Measurements from ENCODE around the gene ZBTB48.

The ZBTB48 gene

DNA sequence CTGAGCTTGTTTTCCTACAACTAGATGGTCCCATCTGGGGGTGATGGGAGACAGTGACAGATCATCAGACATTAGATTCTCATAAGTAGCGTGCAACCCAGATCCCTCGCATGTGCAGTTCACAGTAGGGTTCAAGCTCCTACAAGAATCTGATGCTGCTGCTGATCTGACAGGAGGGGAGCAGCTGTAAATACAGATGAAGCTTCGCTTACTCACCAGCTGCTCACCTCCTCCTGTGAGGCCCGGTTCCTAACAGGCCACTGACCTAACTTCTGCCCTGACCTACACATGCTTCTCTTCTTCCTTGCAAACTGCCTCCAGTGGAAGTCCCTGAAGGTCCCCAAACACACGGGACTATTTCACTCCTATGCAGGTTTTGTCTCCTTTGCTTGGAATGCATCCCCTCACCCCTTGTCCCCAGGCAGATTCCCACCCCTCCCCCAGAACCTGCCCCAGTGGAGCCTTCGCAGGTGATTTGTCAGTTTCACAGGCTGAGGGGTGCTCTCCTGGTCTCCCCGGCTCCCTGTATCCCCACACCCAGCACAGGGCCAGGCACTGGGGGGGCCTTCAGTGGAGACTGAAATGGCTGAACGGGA is 5.7 kb upstream of the ZBTB48 start:
- DNase-seq (ENCODE audit: low read depth): no peak

DNA sequence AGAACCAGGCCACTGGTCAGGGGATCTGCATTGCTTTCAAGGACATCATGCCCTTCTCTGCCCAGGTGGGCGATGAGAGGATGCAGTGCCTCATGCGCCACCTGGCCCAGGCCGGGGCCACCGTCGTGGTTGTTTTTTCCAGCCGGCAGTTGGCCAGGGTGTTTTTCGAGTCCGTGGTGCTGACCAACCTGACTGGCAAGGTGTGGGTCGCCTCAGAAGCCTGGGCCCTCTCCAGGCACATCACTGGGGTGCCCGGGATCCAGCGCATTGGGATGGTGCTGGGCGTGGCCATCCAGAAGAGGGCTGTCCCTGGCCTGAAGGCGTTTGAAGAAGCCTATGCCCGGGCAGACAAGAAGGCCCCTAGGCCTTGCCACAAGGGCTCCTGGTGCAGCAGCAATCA is 5.0 kb upstream of the ZBTB48 start:
- DNase-seq (ENCODE audit: low read depth): no peak

DNA sequence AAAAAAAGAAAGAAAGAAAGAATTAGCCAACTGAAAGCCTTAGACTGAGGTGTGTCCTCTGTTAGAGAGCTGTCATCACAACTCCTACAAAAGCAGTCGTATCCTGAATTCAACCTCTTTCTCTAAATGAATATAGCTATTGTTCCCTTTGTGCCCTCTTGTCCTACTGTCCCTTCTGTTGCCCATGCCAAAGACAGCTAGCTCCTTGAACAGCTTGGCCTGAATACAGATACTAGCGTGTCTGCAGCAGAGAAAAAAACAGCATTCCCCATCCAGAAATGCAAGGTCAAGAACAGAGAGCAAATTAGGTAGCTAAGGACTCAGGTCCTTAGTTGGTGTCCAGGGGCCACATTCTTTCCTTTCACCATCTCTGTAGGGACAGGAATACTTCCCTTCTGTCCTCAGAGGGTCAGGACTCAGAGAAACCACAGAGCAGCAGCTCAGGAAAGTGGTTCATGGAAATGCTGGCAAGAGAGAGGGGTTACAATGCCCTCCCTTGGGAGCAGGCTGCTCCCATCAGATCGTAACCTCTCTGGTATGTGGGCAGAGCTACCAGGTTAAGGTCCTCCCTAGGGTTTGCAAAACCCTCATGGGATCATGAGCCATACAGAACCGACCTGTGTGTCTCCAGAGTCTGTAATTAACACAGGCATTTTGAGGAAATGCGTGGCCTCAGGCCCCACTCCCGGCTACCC is 1.8 kb upstream of the ZBTB48 start:
- DNase-seq (ENCODE audit: low read depth): no peak

DNA sequence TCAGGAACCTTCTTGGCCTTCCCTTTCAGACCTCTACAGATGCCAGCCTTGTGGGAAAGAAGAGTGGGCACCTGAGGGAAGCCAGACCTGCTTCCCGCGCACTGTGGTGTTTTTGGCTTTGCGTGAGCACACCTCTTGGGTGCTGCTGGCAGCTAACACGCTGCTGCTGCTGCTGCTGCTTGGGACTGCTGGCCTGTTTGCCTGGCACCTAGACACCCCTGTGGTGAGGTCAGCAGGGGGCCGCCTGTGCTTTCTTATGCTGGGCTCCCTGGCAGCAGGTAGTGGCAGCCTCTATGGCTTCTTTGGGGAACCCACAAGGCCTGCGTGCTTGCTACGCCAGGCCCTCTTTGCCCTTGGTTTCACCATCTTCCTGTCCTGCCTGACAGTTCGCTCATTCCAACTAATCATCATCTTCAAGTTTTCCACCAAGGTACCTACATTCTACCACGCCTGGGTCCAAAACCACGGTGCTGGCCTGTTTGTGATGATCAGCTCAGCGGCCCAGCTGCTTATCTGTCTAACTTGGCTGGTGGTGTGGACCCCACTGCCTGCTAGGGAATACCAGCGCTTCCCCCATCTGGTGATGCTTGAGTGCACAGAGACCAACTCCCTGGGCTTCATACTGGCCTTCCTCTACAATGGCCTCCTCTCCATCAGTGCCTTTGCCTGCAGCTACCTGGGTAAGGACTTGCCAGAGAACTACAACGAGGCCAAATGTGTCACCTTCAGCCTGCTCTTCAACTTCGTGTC is 995 bp upstream of the ZBTB48 start:
- DNase-seq (ENCODE audit: low read depth): no peak

DNA sequence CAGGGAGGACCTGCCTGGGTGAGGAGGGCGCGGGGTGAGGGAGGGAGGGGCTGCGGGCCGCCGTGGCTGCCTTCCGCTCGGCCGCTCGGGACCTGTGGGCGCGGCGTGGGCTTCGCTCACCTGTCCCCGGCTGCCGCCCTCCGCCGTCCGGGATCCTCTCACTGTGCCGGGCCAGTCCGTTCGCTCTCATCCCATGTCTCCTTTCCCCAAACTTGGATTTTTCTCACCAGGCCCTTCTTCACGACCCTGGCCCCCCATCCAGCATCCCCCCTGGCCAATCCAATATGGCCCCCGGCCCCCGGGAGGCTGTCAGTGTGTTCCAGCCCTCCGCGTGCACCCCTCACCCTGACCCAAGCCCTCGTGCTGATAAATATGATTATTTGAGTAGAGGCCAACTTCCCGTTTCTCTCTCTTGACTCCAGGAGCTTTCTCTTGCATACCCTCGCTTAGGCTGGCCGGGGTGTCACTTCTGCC is 362 bp downstream of the ZBTB48 start:
- DNase-seq (ENCODE audit: low read depth): no peak

DNA sequence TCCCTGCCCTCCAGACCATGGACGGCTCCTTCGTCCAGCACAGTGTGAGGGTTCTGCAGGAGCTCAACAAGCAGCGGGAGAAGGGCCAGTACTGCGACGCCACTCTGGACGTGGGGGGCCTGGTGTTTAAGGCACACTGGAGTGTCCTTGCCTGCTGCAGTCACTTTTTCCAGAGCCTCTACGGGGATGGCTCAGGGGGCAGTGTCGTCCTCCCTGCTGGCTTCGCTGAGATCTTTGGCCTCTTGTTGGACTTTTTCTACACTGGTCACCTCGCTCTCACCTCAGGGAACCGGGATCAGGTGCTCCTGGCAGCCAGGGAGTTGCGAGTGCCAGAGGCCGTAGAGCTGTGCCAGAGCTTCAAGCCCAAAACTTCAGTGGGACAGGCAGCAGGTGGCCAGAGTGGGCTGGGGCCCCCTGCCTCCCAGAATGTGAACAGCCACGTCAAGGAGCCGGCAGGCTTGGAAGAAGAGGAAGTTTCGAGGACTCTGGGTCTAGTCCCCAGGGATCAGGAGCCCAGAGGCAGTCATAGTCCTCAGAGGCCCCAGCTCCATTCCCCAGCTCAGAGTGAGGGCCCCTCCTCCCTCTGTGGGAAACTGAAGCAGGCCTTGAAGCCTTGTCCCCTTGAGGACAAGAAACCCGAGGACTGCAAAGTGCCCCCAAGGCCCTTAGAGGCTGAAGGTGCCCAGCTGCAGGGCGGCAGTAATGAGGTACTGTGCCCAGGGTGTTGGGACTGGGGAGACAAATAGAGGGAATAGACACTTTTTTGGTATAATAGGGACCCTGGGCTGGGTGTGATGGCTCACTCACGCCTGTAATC is 1.0 kb downstream of the ZBTB48 start:
- no peak for DNase-seq (ENCODE audit: low read depth)

DNA sequence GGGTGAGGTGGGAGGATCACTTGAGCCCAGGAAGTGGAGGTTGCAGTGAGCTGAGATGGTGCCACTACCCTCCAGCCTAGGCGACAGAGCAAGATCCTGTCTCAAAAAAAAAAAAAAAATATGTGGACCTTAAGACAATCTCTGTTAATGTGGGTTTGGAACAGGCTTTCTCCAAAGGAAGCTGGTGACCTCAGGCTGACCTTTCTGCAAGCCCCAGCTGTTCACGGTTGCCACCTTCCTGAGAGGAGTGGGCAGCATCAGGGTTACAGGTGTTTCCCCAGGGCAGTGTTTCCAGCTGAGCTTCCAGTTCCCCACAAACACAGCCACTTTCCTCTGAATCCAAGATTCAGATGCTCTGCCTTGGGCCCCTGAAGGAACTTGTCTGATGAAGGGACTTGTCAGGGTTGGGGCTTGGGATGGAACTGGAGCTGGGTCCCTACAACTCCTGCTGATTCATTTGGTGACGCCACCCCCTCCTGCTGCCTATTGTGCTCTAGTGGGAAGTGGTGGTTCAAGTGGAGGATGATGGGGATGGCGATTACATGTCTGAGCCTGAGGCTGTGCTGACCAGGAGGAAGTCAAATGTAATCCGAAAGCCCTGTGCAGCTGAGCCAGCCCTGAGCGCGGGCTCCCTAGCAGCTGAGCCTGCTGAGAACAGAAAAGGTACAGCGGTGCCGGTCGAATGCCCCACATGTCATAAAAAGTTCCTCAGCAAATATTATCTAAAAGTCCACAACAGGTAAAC is 1.9 kb downstream of the ZBTB48 start:
- no peak for DNase-seq (ENCODE audit: low read depth)

DNA sequence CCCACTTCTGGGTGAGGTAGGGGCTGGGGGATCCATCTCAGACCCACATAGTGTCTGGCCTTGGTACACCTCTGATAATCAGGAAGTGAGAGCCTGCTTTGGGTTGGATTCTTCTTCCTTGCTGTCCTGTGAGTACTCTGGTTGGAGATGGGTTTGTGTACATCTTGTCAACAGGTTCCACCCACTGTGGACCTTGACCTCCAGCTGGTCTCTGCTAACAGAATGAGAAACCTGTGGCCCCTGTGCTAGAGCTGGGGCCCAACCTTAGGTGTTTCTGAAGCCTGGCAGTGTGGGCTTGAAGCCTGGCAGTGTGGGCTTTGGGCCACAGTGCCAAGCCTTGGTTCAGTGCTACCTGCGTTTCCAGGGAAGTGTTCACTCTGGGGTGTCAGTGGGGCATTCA is 2.6 kb downstream of the ZBTB48 start:
- DNase-seq (ENCODE audit: low read depth): no peak

DNA sequence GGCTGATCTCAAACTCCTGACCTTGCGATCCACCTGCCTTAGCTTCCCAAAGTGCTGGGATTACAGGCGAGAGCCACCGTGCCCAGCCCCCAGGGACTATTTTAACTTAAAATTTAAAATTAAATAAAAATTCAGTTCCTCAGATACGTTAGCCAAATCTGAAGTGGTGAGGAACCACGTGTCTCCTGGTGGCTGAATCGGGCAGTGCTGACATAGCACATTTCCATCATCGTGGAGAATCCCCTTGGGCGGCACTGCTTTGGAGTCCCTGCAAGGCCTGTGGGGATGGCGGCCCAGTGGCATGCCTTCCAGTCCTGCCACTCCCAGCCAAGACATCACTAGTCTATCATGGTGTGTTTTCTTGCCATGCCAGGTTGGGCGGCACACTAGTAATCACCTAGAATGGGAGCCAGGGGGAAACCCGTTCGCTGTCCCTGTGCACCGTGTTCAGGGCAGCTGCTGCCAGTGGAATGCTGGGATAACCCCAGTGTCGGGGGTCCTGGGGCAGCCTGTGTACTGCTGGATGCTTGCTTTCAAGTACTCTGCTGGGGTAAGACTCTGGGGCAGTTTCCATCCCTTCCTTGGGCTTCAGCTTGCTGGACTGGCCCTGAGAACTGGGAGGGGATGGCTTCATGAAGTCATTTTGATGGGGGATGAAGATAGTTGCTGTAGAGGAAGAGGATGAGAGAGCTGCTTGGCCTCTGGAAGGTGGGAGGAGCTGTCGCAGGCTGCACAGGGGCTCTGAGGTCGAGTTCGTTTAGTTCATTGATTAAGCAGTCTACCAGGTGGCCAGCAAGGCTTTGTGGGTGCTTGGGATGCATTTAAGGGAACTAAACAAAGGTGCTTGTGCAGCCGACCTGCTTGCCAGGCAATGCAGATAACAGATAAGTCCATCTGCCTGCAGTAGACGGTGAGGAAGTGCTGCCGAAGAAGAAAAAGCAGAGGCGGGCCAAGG is 4.6 kb downstream of the ZBTB48 start:
- DNase-seq (ENCODE audit: low read depth): no peak

DNA sequence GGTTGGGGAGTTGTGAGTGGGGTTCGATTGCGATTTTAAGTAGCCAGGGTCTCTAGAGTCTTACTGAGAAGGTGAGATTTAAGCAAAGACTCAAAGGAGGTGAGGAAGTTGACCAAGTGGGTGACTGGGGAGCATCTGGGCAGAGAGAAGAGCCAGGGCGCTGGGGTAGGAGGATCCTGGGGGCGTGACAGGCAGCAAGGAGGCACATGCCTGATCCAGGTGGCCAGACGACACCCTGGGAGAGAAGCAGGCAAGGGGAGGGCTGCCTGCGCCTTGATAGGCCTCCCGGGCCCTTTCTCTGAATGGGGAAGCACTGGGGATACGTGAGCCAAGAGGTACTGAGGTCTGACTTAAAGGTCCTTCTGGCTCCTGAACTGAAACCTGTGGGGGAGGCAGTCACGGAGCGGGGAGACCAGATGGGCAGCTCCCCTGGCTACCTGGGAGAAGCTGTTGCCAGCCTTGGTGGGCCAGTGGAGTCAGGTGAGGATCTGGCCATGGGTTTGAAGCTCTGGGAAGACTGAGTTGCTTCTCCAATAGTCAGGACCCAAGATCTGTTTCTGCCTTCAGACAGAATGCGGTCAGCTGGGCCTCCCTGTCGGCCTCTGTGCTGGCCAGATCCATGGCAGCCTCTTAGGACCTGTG is 5.4 kb downstream of the ZBTB48 start:
- DNase-seq (ENCODE audit: low read depth): no peak

DNA sequence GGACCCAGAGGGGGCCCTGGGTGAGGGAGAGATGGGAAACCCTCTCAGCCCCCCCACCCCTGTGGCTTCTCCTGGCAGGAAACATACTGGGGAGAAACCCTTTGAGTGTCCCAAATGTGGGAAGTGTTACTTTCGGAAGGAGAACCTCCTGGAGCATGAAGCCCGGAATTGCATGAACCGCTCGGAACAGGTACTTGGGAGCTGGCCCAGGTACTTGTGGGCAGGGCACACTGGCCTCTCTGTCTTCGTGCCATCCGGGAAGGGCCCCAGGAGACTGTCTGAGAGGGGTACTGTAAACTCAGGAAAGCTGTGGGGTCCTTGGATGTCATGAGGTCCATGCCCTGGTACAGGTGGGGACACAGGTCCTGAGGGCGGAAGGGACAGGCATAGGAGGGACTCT is 6.0 kb downstream of the ZBTB48 start:
- DNase-seq (ENCODE audit: low read depth): no peak

DNA sequence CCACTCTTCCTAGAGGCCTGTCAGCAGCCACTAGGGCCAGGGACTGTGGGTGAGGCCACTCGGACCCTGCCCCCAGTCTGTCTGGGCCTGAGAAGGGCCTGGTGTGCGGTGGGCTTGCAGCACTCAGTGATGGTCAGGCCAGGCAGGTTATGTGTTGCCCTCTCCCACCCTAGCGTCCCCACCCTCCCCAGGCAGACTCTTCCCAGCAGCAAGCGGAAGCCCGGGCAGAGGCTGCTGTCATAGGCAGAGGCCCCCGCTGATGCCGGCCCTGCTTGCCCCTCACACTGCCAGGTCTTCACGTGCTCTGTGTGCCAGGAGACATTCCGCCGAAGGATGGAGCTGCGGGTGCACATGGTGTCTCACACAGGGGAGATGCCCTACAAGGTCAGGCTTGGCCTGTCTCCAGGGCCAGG is 6.6 kb downstream of the ZBTB48 start:
- DNase-seq (ENCODE audit: low read depth): no peak

DNA sequence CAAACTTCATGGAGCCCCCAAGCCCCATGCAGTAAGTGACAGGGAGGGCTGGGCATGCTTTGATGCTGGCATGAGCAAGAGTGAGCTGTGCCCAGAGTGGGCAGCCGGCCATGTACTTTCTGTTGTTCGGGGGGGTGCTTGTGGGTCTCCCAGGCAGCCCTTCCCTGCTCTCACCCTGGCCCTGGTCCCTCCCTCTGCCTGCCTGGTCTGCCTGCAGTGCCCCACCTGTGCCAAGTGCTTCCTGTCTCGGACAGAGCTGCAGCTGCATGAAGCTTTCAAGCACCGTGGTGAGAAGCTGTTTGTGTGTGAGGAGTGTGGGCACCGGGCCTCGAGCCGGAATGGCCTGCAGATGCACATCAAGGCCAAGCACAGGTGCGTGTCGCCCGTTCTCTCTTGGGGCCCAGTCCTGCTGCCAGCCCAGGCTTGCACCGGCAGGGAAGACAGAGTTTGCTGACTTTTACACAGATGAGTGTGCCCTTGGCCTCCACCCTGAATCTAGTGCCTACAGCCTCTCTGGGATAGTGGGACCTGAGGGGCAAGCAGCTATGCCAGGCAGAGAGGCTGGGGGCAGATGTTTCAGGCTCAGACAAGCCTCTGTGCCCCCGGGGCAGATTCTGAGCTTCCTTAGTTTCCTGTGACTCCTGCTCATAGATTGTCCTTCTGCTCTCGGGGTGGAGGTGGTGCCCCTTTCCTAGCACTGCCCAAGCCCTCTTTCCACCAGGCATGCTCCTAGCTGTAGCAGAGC is 7.6 kb downstream of the ZBTB48 start:
- no peak for DNase-seq (ENCODE audit: low read depth)

DNA sequence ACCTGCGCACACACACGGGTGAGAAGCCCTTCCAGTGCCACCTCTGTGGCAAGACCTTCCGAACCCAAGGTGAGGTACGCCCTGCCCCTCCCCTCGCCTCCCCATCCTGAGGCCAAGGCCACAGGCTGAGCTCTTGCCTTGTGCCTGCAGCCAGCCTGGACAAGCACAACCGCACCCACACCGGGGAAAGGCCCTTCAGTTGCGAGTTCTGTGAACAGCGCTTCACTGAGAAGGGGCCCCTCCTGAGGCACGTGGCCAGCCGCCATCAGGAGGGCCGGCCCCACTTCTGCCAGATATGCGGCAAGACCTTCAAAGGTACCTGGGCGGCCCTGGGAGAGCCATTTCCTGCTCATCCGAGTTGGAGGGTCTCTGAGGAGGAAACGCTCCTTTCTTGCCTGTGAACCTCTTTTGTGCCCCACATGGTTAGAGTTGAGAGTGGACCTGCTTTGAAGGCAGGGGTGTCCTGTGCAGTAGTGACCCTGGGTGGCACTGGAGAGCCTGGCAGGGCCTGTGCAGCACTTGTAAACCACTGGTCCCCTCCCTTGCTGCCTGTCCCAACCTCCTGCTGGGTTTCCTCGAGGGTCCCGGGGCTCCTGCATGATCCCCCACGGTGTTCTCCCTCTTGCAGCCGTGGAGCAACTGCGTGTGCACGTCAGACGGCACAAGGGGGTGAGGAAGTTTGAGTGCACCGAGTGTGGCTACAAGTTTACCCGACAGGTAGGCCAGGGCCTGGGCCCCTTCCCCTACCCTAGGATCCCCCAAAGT is 8.5 kb downstream of the ZBTB48 start:
- no peak for DNase-seq (ENCODE audit: low read depth)

DNA sequence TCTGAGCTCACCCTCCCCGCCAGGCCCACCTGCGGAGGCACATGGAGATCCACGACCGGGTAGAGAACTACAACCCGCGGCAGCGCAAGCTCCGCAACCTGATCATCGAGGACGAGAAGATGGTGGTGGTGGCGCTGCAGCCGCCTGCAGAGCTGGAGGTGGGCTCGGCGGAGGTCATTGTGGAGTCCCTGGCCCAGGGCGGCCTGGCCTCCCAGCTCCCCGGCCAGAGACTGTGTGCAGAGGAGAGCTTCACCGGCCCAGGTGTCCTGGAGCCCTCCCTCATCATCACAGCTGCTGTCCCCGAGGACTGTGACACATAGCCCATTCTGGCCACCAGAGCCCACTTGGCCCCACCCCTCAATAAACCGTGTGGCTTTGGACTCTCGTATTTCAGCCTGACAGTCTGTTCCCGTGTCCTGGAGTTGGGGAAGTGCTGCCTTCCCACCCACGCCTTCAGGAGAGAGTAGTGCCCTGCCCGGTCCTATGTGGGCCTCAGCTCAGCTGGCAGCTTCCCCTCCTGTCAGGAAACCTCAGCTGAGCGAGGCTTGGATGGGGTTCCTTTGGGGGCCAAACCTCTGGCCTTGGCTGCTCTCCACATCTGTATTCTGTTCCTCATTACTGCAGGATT is 9.2 kb downstream of the ZBTB48 start:
- no peak for DNase-seq (ENCODE audit: low read depth)

DNA sequence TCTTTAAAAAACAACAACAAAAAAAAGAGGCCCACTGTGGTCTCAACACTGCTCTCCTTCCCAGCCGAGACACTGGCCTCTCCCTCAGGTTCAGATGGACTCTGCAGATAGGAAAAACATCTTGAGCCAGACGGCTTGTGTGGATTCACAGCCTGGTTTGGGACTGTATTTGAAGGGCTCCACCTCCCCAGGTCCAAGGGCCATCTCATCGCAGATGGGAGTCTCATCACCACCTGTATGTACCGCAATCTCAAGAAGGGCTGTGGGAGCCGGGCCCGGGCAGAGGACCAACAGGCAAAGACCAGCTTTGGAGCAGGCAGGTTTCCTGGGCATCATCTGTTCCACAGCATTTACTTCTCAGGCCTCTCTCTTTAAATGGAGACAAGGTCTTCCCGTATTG is 10.3 kb downstream of the ZBTB48 start:
- DNase-seq (ENCODE audit: low read depth): no peak

DNA sequence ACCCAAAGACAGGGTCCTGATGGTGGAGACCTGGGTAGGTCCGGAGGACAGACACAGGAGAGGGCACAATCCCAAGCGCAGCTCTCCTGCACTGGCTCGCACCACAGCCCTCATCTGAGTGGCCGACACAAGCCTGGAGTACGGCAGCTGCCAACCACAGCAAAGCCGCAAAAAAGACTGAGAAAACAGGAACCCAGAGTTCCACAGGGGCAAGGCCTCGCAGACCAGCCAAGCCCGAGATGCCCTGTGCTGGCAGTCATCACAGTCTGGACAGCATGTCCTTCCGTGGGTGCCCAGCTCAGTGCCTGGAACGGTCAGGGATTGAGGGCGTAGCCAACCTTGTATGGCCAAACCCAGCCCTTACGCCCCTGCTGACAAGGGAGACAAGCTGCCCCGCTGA is 11.4 kb downstream of the ZBTB48 start:
- no peak for DNase-seq (ENCODE audit: low read depth)

DNA sequence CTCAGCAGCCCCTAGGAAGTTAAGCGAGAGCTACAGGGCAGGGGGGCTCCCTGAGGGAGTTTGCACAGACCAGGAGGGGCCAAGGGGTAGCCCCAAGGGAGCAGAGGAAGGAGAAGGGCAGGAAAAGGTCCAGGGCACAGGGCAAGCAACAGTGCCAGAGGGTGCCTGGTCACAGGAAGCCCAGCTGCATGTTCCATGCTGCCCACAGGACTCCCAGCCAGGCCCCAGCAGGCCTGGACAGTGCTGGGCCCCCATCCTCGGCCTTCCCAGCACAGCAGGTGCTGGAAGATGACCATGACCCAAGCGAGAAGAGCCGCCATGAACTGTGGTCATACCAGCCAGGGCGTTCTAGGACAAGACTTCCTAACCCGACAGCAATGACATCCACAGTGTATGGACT is 11.8 kb downstream of the ZBTB48 start:
- DNase-seq (ENCODE audit: low read depth): no peak
